Measurements from ENCODE around the gene NRIP1.

NRIP1 gene

DNA sequence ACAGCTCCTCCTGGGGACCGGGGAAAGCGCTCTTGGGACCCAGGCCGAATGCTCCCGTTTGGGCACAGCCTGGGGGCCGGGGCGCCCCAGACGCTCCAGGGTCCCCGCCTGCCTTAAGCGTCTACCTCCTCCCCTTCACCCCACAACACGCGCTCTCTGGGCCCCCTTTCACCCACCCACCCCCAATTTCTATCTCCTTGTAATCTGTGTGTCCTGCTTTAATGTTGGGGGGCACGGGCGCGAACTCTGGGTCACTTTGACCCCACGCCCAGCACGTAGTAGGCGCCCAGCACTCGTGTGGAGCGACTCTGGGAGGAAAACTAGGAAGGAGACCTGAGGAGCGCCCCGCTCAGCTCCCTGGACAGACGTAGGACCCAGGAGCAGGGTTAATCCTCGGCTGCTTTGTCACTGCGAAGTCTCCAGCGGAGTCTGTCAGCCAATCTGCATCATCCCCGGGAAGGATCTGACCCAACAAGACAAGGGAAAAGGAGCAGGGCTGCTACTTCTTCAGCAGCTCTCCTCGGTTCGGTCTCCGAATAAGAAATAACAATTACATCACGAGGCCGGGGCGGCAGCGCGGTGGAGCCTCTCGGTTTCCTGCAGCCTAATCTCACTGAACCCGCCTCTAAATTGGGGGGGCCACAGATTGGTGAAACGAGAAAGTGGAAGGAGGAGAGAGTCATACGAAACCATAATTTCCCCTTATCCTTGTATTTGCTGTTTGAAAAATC is 757 bp upstream of the NRIP1 start:
- peak; percentile 85 for DNase-seq

DNA sequence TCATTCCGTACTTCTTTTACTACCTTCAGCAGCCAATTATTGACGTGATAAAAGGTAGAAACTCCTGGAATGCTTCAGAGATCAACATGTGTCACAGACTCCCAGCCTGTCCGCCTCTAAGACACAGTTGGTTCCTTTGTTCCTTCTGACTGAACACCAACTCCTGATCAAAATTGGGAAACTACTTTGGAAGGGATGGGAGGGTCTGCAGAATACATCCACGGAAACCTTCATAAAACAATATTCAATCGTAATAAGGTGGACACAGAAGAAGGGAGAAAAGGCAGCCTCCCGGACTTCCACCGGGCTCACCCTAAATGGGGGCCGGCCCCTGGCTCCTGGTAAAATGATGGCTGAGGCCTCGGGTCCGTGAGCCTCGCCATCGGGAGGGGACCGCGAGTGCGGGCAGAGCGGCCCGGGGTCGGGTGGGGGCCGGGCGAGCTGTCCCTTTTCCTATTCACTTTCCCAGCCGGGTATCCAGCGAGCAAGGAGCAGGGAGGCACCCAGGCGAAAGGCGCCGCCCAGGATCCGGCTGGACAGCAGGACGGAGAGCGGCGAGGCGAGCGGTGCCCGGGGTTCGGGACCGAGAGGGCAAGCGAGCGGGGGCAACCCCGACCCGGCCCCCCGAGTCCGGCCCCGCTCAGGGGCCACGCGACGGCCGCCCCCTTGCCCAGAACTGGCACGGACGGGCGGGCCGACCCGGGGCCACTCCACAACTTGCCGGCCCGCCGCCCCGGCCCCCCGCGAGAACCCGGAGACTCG is 805 bp downstream of the NRIP1 start:
- DNase-seq, result no peak

DNA sequence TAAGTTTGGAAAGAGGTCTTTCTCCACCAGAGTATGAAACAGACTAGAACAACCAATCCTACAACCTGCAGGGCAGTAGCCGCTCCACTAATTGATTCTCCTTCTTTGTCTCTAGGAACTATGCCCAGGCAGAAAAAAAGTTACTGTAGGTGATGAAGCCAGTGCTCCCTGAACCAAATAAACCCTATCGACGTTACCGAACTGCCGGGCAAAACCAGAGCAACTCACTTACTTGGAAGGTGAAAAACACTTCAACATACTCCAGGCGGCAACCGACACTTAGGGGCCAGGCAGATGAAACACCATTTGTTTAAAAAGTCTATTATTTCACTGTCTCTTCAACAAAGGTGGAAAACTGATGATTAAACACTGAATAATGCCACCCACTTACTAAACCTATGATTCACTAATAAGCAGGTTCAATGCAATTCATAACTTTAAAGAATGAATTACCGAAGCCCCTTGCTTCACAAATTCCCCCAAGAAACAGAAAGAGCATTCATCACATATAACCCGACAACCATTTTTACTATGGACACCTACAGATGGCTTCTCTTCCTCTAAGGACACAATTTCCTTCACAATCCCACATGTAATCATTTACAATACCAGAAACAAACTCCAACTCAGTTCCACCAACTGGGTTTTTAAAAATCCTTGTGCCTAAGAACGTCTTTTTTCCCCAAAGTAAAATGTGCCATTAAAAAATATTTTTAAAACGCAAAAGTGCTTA is 1.6 kb downstream of the NRIP1 start:
- DNase-seq, result peak; percentile 38

- DNase-seq, result peak; percentile 64
Measured at GRCh38 chr21:15062606-15062965, 2.2 kb downstream of the NRIP1 start.

- DNase-seq, result peak; percentile 57
Measured at GRCh38 chr21:15061747-15062605, 2.8 kb downstream of the NRIP1 start.

DNA sequence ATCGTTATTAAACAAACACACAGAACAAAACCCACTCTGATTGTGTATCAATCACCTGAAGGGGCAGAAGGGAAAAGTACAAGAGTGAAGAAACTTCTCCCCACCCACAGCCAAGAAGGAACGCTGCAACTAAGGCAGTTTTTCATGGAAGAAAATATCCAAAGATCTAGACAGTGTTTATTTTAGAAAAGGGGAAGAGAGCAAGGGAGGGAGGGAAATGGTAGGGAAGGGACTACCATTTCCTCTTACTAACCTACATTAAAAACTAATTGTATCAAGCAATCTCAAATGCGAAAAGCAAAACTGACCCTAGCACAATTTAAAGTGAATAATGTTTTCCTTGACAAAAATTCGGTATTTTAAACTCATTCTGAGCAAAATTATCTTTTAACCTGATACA is 3.5 kb downstream of the NRIP1 start:
- DNase-seq, result no peak

DNA sequence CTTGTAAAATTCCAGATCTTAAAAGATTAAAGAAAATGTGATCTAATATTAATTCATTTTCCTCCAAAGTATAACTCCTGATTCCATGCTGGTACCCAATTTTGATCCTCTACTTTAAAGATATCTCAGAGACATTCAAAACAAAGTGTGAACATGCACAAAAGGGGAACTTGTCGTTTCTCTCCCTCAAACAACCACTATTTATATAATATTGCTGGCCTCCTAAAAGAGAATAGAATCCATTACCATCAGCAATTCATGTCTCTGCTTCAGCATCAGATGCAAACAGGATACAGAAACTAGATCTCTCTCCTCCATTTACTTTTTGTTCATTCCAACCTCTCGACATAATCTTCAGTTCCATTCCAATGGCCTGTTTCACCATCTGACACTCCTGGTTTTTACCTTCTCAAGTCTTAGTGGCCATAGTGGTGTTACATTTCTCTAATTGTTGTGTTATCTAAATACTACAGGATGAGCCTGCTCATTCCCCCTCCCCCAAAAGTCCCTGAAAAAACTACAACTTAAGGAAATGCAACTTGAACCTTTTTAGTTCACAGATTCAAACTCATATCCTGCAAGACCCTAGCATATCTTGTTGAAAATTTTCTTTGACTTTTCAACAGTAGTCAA is 4.1 kb downstream of the NRIP1 start:
- DNase-seq, result no peak

DNA sequence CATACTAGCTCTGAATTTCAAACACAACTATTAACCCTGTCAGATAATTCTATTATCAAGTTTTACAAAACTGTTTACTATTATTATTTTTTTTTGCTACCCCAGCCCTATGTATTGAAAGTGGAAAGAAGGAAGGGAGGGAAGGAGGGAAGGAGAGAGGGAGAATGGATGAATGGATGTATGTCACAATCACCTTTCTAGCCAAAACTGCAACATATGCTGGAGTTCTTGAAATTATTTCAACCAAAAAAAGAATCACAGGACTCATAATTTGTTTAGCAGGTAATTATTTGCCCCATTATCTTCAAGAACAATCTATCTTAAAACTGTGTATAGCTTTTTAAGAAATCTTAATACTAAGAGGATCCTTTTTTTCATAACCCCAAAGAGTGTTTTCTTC is 5.4 kb downstream of the NRIP1 start:
- no peak for DNase-seq

DNA sequence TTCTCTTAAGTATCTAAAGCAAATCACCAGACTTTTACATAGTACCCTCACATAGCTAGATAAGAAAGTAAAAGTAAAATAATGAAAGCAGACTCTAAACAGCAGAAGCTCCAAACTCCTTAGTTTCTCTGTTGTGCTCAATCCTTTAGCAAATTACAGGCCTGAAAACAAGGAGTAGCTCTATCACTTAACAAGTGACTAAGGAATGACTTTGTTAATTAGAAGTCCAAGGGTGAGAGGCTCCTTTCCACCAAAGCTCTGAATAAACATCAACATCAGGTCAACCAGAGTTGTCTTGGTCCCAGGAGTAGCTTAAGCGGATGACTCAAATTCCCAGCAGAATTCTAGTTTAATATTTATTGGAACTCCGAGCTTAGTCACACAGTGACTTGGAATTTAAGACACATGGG is 5.9 kb downstream of the NRIP1 start:
- no peak for DNase-seq

DNA sequence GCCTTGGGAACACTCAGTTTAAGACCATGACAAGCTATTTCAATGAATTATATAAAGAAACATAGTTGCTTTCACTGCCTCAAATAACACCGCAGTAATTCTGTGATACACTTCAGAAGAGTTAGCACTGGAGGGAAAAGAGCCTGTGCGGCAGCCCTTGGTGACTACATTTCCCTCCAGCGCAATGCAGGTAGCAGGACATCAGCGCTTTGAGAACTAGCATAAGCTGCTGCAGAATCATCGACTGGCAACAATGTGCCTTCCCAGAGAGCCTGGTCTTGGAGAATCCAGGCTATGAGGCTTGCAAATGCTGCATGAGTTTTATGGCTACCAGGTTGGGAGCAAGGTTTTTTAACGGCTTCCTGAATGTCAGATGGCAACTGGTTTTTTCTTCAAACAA is 7.5 kb downstream of the NRIP1 start:
- DNase-seq, result no peak

DNA sequence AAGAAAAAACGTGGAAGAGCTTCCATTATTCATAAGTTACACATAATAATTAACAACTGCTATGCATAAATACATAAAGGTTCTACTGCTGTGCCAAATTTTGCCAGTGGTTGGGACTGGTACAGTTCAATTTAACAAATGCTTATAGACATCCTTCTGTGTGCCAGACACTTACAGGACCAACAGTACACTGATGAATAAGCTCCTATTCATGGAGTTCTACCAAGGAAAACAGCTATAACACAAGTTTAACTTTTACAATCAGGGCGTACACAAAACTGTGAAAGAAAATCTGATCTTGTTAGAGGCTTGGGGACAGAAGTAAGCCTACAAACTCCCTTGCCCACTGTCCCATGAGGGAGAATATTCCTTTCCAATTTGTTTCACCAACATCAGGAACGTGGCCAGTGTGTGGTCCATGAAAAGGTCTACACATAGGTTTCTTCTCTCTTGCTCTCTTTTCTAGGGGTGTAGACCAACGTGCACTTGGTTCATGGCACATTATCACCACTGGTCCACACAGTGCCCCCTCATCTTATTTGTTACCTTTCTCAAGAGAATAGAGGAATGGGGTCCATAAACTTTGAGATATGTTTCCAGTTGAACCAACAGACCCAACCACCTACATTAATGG is 10.1 kb downstream of the NRIP1 start:
- DNase-seq, result no peak

DNA sequence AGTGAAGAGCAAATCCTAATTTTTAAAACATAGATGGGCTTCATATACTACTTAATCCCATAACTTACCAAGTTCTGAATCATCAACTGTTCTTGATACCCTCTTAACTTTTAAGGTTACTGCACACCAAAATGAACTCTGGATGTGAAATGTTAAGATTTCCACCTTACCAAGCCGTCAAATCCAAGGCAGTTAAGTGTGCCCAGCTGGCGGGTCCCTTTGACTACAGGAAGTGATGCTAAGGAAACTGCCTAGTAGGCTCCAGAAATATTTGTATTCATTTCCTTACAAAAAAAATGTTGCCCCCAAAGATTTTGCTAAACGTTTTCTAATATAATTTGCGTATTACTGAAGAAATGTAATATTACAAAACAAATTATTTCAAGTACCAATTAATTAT is 10.7 kb downstream of the NRIP1 start:
- no peak for DNase-seq

DNA sequence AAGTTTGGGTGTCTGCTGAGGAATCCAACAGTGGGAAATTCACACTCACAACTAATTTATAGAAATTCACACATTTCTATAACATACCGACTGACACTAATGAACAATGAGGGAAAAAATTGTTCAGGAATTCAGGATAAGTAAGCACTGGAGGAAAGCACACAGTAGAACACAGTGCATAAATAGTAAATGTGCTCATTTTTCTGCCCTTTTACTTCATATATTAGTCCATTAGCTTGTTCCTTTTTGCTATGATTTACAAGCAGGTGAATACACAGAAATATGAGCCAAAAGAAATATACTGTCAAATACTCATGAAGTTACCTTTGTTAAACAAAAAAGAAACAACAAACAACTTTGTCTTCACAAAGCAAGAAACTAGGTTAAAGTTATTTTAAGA is 11.3 kb downstream of the NRIP1 start:
- no peak for DNase-seq

GRCh38 chr21:15052459-15052763 is 12.4 kb downstream of the NRIP1 start:
- no peak for DNase-seq

DNA sequence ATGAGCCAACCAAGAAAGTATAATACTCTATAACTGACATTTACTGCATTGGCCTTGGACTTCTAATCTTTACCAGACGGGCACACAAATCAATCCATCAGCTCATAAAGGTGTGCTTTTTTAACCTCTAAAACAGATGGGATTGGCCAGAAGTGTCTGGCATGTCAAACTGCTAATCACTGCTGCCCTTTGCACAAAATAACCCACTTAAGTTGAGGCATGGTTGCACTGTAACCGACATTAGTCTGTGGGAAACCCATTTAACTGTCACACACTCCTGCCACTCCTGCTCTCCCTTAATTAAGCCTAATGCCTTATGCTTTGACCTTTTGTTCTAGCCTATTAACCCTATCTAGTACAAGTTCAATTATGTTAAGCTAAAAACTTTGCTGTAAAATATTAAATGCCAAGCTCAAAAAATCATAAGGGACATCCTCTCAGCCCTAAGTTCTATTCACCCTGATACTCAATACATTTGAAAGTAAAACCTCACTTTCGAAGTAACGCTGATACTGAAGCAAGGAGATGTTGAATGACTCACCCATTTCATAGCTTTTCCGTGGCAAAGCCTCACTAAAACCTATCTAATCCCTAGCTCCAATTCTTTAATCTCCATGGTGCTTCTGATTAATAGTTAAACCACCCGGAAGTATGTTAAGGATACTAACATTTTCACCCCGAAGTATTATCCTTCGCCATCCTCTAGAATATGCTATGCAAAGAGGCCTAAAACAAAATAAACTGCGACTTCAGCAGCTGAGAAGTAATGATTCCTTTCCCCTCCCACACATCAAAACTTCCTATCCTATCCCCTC is 12.9 kb downstream of the NRIP1 start:
- peak; percentile 46 for DNase-seq

- DNase-seq, result no peak
Measured at GRCh38 chr21:15050568-15051377, 14.0 kb downstream of the NRIP1 start.

DNA sequence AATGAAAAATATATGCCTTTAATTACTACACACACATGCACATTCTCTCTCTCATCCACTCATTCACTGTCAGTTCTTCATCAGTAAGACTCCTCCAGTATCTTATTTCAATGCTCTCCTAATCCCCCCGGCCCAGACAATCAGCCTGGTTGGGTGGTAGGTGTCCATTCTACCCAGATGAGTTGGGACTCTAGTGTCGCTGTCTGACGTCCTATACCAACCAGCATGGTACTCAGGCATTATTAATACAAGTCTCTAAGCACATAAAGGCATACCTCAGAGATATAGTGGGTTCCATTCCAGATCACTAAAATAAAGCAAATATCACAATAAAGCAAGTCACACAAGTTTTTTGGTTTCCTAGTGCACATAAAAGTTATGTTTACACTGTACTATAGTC is 19.8 kb downstream of the NRIP1 start:
- DNase-seq, result no peak

DNA sequence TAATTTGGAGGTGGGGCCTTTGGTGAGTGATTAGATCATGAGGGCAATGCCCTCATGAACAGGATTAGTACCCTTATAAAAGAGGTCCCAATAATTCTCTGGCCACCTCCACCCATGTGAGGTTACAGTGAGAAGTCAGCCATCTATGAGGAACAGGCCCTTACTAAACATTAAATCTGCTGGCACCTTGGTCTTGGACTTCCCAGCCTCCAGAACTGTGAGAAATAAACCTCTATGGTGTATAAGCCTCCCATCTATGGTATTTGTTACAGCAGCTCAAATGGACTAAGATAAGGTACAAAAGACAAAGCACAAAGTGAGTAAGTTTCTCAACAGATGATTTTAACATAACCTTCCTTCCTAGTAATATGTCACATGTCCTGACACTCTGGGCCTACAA is 22.3 kb downstream of the NRIP1 start:
- DNase-seq, result no peak

GRCh38 chr21:15039607-15040299 is 25.0 kb downstream of the NRIP1 start:
- no peak for DNase-seq

DNA sequence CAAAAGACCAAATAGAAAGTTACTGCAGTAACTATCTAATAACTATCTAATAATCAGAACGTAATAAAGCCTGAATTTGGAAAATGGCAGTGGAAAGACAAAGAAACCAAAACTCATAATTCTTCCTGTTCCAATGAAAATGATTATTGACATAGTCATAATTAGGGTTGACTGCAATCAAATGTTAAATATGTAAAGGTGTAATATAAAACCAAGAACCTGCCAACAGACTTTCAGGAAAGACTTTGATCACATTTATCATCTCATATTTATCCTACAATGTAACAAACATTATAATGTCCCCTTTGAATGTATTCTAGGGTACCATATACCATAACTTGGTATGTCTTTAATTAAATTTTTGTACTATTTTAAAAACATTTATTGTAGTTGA is 26.9 kb downstream of the NRIP1 start:
- DNase-seq, result no peak
